Activated CD8-positive, alpha-beta T cell treated with anti-CD3 and anti-CD28 coated beads for 36 hours (primary cell): Measurements from ENCODE around the gene TCERG1. TPM values are rescaled to one million over a fixed set of nuclear protein-coding genes. Genes with fewer than 3 reads are reported as not detected.

Experiments used
- ATAC-seq: fragments of 200-7000 bp; cut with Tn5 transposase; one replicate; pipeline ENCODE4 v1.10.0; 2021; ENCODE audit warnings: mild to moderate bottlenecking, moderate library complexity
- CTCF ChIA-PET: fragments of 350-600 bp; sonication (Branson Sonifier 250); formaldehyde crosslinking; loops from one replicate; lab custom pipeline; 2021; ENCODE audit warnings: antibody characterized with exemption; lab: Charles Lee
- POLR2A ChIA-PET: fragments of 350-600 bp; sonication (Branson Sonifier 250); formaldehyde crosslinking; loops from one replicate; lab custom pipeline; 2021; ENCODE audit warnings: antibody characterized with exemption; lab: Charles Lee
- DNase-seq: peaks from one replicate; pipeline ENCODE4 v3.0.0-alpha.2; 2020
- H3K27ac Mint-ChIP-seq: one replicate; pipeline ENCODE4 v1.8.0; 2021; ENCODE audit warnings: mild to moderate bottlenecking, mixed read lengths
- H3K27me3 Mint-ChIP-seq: one replicate; pipeline ENCODE4 v1.8.0; 2021; ENCODE audit warnings: mixed read lengths
- H3K36me3 Mint-ChIP-seq: one replicate; pipeline ENCODE4 v1.8.0; 2021; ENCODE audit warnings: low read depth, mixed read lengths
- H3K4me1 Mint-ChIP-seq: one replicate; pipeline ENCODE4 v1.8.0; 2021; ENCODE audit warnings: low read depth, mixed read lengths
- H3K4me3 Mint-ChIP-seq: one replicate; pipeline ENCODE4 v1.8.0; 2021; ENCODE audit warnings: mild to moderate bottlenecking, moderate library complexity, mixed read lengths
- H3K9me3 Mint-ChIP-seq: one replicate; pipeline ENCODE4 v1.8.0; 2021; ENCODE audit warnings: mixed read lengths
- intact Hi-C: fragments of 100-400 bp; cut with micrococcal nuclease; formaldehyde crosslinking; loops from one replicate; pipeline ENCODE4 v1.10.0; 2022
- total RNA-seq, 2 experiments: library from RNA; stranded (reverse); gene quantifications; one replicate each; pipeline ENCODE4 v1.2.3, GENCODE V29; 2021
- TF ChIP-seq, protein P1 (sequence below): fragments of 200-600 bp; IDR thresholded peaks from one replicate; pipeline ENCODE4 v1.8.0; 2022; ENCODE audit warnings: antibody characterized with exemption, mild to moderate bottlenecking

TCERG1 gene
- total RNA-seq, 2 experiments from 2014 or later: 116 to 120 TPM

- H3K9me3 Mint-ChIP-seq: no peaks in the 10 kb centered on the region
- H3K36me3 Mint-ChIP-seq: no peaks in the 10 kb centered on the region
- H3K27me3 Mint-ChIP-seq: peaks cover 15% of the 10 kb centered on the region
- ATAC-seq (no peak), DNase-seq (no peak)
- CTCF ChIA-PET: interaction anchor here (1.0 kb wide), 1 partner anchor 108 kb away, joined by 3 read pairs; no protein-coding TSS in a partner anchor
- H3K4me3 Mint-ChIP-seq: no peak overlapping the region
- intact Hi-C loops: no loop called here
- TF ChIP-seq, protein P1, sequence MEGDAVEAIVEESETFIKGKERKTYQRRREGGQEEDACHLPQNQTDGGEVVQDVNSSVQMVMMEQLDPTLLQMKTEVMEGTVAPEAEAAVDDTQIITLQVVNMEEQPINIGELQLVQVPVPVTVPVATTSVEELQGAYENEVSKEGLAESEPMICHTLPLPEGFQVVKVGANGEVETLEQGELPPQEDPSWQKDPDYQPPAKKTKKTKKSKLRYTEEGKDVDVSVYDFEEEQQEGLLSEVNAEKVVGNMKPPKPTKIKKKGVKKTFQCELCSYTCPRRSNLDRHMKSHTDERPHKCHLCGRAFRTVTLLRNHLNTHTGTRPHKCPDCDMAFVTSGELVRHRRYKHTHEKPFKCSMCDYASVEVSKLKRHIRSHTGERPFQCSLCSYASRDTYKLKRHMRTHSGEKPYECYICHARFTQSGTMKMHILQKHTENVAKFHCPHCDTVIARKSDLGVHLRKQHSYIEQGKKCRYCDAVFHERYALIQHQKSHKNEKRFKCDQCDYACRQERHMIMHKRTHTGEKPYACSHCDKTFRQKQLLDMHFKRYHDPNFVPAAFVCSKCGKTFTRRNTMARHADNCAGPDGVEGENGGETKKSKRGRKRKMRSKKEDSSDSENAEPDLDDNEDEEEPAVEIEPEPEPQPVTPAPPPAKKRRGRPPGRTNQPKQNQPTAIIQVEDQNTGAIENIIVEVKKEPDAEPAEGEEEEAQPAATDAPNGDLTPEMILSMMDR: no peak
- POLR2A ChIA-PET: no interaction called here
- no peaks in the 10 kb centered on the region for H3K4me1 Mint-ChIP-seq
- H3K27ac Mint-ChIP-seq: no peak overlapping the region
Measured at GRCh38 chr5:146402949-146403348, 44.2 kb upstream of the TCERG1 start.

DNA sequence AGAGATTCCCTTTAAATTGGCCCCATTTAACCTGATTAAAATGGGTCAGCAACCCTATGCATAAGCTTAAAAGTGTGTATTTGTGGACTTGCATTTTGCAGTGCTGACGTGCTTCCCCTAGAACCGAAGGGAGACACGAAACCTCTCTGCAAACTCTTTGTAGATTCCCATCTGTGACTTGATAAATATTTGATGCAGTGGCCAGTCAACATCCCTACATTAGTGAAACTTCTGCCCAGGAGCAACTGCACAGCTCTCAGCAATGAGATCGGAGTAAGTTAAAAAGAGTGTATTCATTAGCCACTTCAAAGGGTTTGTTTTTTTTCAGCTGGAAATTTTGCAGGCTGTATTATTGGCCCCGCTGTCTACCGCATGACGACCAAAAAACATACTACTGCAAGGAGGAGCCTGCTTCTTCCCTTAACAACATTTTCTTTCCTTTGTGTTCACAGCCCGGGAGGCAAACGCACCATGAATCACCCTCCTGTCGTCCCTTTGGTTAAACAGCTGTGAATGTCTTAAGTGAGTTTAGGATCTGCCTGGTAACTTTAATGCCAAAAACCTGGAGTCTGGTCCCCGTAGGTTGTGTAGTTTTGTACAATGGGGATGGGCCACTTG, 38.0 kb upstream of the TCERG1 start:
- ChIA-PET POLR2A (no interaction called here), CTCF (interaction anchor here (1.6 kb wide), 1 partner anchor 18 kb away, joined by 6 read pairs; no protein-coding TSS in a partner anchor)
- no peak for DNase-seq
- intact Hi-C loops: no loop called here
- no peak for ATAC-seq
- no peaks in the 10 kb centered on the region for H3K36me3 Mint-ChIP-seq
- no peak overlapping the region for H3K4me3 Mint-ChIP-seq
- TF ChIP-seq, protein P1: no peak
- peaks cover 2% of the 10 kb centered on the region for H3K27me3 Mint-ChIP-seq
- H3K4me1 Mint-ChIP-seq: no peaks in the 10 kb centered on the region
- no peak overlapping the region for H3K27ac Mint-ChIP-seq
- no peaks in the 10 kb centered on the region for H3K9me3 Mint-ChIP-seq

GRCh38 chr5:146410272-146410671, 36.9 kb upstream of the TCERG1 start:
- no peak overlapping the region for H3K4me3 Mint-ChIP-seq
- peaks cover 5% of the 10 kb centered on the region for H3K27me3 Mint-ChIP-seq
- H3K4me1 Mint-ChIP-seq: no peaks in the 10 kb centered on the region
- no peak overlapping the region for H3K27ac Mint-ChIP-seq
- TF ChIP-seq, protein P1: no peak
- DNase-seq (no peak), ATAC-seq (no peak)
- no peaks in the 10 kb centered on the region for H3K36me3 Mint-ChIP-seq
- ChIA-PET CTCF (interaction anchor here (1.6 kb wide), 1 partner anchor 17 kb away, joined by 6 read pairs; no protein-coding TSS in a partner anchor), POLR2A (interaction anchor here (0.6 kb wide), 1 partner anchor 440 kb away, joined by 3 read pairs; no protein-coding TSS in a partner anchor)
- no peaks in the 10 kb centered on the region for H3K9me3 Mint-ChIP-seq
- intact Hi-C loops: no loop called here

GRCh38 chr5:146419696-146420095, 27.4 kb upstream of the TCERG1 start:
- Mint-ChIP-seq H3K4me3 (no peak overlapping the region), H3K4me1 (no peaks in the 10 kb centered on the region), H3K9me3 (no peaks in the 10 kb centered on the region), H3K27me3 (peaks cover 5% of the 10 kb centered on the region), H3K36me3 (no peaks in the 10 kb centered on the region), H3K27ac (no peak overlapping the region)
- intact Hi-C loops: loop anchor here (10.0 kb wide), 1 partner anchor 75 kb away; no protein-coding TSS in a partner anchor
- ATAC-seq (no peak), DNase-seq (no peak)
- TF ChIP-seq, protein P1: no peak
- ChIA-PET POLR2A (no interaction called here), CTCF (no interaction called here)

DNA sequence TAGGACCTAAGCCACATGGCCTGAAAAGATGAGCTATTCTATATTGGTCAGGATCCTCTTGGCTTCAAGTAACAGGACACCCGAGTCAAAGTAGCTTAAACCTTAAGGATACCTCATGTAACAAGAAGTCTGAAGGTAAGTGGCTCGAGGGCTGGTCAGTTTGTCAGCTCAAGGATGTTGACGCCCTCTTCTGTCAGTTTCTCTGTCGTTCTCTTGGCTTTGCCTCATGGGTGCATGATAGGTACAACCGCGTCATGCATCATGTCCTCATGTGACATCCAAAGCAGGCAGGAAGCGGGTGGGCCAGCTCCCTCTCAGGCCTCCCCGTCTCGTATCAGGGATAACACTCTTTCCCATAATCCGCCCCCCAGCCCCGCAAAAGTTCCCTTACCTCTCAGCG, 22.1 kb upstream of the TCERG1 start:
- no peak for ATAC-seq
- Mint-ChIP-seq H3K27me3 (peaks cover 11% of the 10 kb centered on the region), H3K4me1 (peaks cover 4% of the 10 kb centered on the region), H3K4me3 (no peak overlapping the region), H3K36me3 (no peaks in the 10 kb centered on the region), H3K9me3 (no peaks in the 10 kb centered on the region), H3K27ac (no peak overlapping the region)
- POLR2A ChIA-PET: no interaction called here
- TF ChIP-seq, protein P1: no peak
- no peak for DNase-seq
- CTCF ChIA-PET: interaction anchor here (1.0 to 1.3 kb wide), 4 partner anchors 11 to 295 kb away, joined by 3 to 4 read pairs (median 3); no protein-coding TSS in a partner anchor
- intact Hi-C loops: loop anchor here (10.0 kb wide), 1 partner anchor 80 kb away; no protein-coding TSS in a partner anchor
